Measurements from ENCODE around the gene THOC5.
A peak's percentile ranks its signal among the peaks of the same experiment; 100 is the strongest.

- TF ChIP-seq USF2 (IDR thresholded peaks at IDR 0.05; ENCODE audit: borderline replicate concordance, low read depth, low read length) = no peak
- no peak for TF ChIP-seq RCOR1 (IDR thresholded peaks at IDR 0.05; ENCODE audit: low read length)
- no peak for TF ChIP-seq CTCF (IDR thresholded peaks at IDR 0.05)
- TF ChIP-seq GABPA (IDR thresholded peaks at IDR 0.05; ENCODE audit: low read depth) = no peak
- TF ChIP-seq CHD2 (IDR thresholded peaks at IDR 0.05; ENCODE audit: low read length, partially characterized antibody) = no peak
- TF ChIP-seq, protein P1, sequence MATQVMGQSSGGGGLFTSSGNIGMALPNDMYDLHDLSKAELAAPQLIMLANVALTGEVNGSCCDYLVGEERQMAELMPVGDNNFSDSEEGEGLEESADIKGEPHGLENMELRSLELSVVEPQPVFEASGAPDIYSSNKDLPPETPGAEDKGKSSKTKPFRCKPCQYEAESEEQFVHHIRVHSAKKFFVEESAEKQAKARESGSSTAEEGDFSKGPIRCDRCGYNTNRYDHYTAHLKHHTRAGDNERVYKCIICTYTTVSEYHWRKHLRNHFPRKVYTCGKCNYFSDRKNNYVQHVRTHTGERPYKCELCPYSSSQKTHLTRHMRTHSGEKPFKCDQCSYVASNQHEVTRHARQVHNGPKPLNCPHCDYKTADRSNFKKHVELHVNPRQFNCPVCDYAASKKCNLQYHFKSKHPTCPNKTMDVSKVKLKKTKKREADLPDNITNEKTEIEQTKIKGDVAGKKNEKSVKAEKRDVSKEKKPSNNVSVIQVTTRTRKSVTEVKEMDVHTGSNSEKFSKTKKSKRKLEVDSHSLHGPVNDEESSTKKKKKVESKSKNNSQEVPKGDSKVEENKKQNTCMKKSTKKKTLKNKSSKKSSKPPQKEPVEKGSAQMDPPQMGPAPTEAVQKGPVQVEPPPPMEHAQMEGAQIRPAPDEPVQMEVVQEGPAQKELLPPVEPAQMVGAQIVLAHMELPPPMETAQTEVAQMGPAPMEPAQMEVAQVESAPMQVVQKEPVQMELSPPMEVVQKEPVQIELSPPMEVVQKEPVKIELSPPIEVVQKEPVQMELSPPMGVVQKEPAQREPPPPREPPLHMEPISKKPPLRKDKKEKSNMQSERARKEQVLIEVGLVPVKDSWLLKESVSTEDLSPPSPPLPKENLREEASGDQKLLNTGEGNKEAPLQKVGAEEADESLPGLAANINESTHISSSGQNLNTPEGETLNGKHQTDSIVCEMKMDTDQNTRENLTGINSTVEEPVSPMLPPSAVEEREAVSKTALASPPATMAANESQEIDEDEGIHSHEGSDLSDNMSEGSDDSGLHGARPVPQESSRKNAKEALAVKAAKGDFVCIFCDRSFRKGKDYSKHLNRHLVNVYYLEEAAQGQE (IDR thresholded peaks at IDR 0.05; ENCODE audit: low read depth, low read length) = peak; percentile 98
- TF ChIP-seq SIN3A (IDR thresholded peaks at IDR 0.05; ENCODE audit: borderline replicate concordance, low read depth, low read length) = no peak
- TF ChIP-seq MXI1 (IDR thresholded peaks at IDR 0.05; ENCODE audit: low read depth, low read length) = no peak
- TF ChIP-seq, protein P2, sequence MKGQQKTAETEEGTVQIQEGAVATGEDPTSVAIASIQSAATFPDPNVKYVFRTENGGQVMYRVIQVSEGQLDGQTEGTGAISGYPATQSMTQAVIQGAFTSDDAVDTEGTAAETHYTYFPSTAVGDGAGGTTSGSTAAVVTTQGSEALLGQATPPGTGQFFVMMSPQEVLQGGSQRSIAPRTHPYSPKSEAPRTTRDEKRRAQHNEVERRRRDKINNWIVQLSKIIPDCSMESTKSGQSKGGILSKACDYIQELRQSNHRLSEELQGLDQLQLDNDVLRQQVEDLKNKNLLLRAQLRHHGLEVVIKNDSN (IDR thresholded peaks at IDR 0.05; ENCODE audit: borderline replicate concordance, low read depth) = no peak
- TF ChIP-seq TAF1 (IDR thresholded peaks at IDR 0.05; ENCODE audit: borderline replicate concordance, low read depth, low read length) = no peak
- TF ChIP-seq RFX5 (IDR thresholded peaks at IDR 0.05; ENCODE audit: low read length) = no peak
Measured at GRCh38 chr22:29478326-29479276, 75.0 kb downstream of the THOC5 start.
